GM04504 (cell line): ENCODE results near the gene RCCD1.
"Not testable (repeated sequence)": the region's sequence is repeated elsewhere in the genome, so short reads cannot be mapped to it uniquely, and the experiment has no call there.

Experiments used
- DNase-seq: peaks from one replicate; pipeline ENCODE4 v3.0.0-alpha.2; 2012; ENCODE audit warnings: low read depth

RCCD1 gene

DNA sequence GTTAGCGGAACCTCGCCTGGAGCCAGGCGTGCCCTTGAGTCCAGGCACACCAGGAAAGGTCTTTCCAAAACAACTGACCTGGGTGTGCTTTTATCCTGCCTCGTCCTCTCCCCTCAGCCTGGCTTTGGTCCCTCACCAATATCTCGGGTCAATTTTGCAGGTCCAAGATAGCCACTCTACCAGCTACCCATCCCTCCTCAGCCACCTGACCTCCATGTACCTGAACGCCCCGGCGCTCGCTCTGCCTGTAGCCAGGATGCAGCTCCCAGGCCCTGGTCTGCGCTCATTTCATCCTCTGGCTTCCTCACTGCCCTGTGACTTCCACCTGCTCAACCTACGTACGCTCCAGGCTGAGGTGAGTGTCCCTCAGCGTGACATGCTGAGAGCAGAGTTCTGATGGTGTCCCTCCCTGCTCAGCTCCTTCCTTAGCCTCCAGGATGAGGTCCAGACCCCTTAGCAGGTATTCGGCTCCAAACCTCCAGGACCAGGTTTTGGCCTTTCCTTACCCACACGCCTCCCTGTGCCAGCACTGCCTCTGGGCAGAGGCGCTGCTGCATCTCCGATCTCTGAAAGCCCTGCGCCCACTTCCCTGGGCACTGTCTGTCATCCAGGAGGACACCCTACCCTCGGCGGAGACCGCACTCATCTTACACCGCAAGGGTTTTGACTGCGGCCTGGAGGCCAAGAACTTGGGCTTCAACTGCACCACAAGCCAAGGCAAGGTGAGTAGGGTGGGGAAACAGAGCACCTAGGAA is 36.5 kb upstream of the RCCD1 start:
- DNase-seq = no peak

DNA sequence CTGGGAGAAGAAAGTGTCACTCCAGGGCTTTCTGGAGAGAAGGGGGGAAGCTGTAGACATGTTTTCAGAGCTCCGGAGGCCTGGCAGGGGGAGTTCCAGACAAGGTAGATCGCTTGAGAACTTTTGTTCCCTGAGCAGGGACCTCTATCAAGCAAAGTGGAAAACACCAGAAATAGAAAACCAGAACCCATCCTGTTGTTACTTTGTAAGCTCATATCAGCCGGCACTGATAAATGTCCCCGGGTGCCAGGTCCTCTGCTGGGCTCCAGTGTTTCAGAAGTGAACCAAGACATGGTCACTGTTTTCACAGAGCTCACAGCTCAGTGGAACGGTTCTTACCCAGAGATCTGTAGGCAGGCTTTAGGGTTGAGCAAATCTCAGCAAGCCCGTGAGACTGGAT is 35.8 kb upstream of the RCCD1 start:
- DNase-seq = no peak

DNA sequence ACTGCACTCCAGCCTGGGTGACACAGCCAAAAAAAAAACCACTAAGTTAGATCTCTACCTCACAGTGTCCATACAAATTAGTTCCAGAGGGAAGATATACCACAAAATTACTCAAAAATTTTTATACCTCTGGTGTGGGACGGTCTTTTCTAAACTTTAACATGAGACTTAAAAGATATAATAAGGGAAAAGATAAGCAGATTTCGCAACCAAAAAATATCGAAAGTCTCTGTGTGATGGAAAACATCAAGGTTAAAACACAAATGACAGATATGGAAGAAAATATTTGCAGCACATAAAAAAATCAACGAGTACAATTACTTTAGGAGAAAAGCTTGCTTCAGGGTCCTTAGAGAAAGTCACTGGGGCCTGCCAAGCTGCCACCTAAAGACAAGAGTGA is 32.8 kb upstream of the RCCD1 start:
- no peak for DNase-seq

DNA sequence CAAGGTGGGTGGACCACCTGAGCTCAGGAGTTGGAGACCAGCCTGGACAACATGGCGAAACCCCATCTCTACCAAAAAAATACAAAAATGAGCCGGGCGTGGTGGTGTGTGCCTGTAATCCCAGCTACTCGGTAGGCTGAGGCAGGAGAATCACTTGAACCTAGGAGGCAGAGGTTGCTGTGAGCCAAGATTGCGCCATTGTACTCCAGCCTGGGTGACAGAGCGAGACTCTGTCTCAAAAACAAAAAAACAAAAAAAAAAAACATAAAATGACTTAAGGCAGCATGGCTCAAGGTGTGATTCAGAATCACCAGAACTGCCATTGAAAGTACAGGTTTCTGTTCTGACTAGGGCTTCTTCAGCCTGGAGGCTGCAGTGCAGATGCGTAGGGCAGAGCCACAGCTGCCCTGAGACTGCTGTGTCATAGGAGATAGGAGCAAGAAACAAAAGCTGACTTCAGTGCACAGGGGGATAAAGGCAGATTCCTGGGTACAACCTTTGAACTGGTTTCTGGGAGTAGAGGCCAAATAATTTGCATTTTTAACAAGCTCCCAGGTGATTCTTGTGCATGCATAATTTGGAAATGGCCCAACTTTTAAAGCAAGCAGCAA is 31.9 kb upstream of the RCCD1 start:
- not testable (repeated sequence) for DNase-seq

DNA sequence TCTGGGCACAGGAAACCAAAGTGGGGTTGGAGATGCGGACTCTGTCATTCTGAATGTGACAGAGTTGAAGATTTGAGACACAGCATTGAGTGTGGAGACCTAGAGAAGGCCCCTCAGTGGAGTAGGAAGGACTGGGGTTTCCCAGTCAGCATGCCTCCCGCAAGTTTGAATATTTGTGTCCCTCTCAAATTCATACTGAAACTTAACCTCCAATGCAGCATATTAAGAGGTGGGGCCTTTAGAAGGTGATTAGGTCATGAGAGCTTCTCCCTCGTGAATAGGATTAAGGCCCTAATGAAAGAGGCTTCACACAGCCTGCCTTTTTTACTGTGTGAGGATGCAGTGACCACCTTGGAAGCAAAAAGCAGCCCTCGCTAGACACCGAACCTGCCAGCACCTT is 30.3 kb upstream of the RCCD1 start:
- no peak for DNase-seq

DNA sequence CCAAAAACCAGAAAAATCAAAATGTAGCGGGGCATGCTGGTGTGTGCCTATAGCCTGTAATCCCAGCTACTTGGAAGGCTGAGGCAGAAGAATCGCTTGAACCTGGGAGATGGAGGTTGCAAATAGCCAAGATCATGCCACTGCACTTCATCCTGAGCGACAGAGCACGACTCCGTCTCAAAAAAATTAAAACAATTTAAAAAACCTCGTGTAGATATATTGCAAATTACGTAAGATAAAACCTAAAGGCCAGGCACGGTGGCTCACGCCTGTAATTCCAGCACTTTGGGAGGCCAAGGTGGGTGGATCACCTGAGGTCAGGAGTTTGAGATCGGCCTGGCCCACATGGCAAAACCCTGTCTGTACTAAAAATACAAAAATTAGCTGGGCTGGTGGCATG is 27.9 kb upstream of the RCCD1 start:
- DNase-seq = not testable (repeated sequence)

DNA sequence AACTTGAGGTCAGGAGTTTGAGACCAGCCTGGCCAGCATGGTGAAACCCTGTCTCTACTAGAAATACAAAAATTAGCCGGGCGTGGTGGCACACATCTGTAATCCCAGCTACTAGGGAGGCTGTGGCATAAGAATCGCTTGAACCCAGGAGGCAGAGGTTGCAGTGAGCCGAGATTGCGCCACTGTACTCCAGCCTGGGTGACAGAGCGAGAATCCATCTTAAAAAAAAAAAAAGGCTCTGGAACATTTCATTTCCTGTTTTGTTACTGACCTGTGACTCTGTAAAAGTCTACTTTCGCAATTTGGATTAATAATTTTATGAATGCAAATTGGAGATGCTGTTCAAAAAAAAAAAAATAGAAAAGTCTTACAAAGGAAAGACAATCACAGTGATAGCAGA is 26.6 kb upstream of the RCCD1 start:
- not testable (repeated sequence) for DNase-seq

DNA sequence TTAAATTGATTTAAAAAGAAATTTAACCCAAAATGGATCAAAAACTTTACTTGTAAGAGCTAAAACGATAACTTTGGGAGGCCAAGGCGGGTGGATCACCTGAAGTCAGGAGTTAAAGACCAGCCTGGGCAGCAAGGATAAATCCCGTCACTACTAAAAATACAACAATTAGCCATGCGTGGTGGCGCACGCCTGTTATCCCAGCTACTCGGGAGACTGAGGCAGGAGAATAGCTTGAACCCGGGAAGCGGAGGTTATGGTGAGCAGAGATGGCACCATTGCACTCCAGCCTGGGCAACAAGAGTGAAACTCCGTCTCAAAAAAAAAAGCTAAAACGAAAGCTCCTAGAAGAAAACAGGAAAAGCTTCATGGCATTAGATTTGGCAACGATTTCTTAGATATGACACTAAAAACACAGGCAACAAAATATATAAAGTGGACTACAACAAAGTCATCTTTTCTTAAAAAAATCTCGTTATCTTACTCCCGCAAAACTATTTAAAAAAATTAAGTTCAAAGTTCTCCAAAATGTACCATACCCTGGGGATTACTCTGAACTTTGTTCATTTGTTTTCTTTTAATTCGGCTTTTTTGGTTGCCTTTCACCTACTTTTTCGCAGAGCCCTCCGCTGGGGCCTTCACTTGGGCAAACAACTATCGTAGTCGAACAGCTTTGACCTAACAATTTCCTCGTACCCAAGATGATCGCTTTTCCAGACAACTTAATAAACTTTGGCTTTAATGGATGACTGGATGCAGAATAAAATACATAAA is 25.3 kb upstream of the RCCD1 start:
- DNase-seq = no peak

DNA sequence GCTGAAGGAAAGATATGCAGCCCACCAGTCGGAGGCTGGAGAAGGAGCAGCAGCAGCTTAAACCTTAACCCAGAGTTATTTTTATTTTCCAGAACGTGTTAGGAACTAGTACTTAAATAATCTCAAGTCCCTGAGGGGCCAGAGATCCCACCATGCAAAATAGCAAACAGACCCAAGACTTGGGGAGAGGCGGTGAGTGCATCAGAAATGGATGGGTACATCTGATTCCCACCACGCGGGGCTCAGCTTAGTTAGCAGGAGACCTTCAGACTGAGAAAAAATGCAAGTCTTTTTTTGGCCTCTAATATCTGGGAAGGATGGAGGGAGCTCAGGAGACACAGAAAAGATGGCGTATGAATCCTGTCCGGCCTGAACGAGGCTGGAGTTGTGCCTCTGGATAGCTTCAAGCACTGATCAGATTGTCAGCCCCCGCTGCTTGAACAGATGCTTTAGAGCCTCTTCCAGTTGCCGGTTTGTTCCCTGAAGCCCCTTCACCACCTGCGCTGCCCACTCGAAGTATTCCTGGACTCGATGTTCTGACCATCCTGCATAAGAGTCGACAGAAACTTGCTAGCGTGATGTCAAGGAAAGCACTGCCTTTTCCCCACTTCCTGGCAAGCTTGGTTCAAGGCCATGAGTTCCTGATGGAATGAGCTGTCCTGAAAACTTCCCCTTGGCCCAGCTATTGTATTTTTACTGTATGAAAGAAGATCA is 23.7 kb upstream of the RCCD1 start:
- DNase-seq = no peak

DNA sequence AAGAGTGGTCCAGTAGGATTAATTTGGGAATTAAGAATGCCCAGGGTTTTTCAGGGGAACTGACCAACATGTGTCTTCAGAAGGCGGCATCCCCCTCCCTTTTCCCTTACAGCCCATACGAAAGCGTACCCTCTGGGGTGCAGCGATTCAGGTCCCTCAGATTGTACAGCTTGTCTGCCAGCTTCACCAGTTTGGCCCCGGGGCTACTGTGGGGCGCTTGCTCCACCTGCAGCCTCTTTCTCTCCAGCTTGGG is 23.2 kb upstream of the RCCD1 start:
- DNase-seq = no peak

DNA sequence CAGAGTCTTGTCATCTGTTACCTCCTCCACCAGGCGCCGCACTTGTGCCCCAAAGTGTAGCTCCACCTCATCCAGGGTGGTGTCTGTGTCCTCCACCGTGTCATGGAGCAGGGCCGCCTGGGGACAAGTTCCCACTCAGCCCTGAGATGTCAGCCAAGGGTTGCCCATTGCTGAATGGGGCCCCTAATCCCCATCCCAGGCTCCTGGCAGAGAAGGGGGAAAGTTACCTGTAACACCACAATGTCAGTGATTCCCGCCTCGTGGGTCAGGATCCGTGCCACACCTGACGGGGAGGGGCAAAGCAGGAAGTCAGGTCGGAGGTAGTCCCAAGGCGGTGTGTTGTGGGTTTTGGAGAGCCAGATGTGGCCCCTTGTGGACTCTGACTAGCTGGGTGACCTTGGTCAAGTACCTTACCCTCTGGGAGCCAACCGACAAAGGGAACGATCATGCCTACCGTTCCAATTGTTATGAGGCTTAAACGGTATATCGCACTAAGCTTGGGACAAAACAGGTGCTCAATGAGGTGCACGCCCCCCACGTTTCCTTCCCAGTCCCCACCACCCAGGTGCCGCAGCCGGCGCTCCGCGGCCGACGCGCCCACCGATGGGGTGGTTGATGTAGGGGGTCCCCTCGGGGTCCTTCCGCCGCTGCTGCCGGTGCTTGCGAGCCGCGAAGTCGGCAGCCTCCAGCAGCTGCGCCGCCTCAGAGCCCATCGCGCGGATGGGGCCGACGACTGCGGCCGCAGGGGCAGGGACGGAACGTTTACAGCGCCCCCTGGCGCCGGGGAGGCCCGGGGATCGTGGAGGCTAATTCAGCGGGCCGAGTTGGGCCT is 22.6 kb upstream of the RCCD1 start, which contains the start of gene HDDC3:
Gene HDDC3, minus strand, starts transcription at position 722 of the 832 bp plus-strand sequence. Its CDS starts 9 bp downstream, at position 713.
- no peak for DNase-seq

DNA sequence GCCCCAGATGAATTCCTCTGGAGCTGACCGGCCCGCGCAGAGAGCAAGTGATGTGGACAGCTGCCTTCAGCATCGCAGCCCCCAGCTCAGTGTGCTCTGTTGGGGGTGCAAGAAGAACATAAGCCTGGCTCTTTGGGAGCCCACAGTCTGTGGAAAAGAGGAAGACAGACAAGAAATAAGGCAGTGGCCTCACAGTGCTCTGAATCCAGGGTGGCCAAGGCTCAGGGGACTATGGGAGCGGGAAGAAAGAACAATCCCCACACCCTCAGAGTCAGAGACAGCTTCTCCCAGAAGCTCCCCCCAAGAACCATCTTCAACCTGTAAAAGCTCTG is 22.1 kb upstream of the RCCD1 start:
- no peak for DNase-seq

DNA sequence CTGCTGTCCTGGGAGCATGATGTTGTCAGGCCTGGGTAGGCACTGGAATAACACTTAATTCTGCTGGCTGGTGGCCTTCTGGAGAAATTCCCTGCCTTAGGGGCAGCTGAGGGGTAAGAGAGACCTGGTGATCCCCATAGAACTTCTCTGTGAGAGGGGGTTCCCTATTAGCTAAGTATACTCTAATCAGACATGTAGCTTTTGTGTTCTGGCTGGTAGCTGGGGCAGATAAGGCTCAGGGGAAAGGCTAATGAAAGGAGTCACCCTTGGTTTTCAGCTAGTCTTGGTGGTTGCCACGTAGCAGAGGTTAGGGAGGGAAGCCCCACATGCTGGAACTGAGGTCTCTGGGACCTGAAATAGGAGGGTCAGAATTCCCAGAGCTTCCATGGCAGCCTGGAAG is 21.4 kb upstream of the RCCD1 start:
- DNase-seq = no peak

DNA sequence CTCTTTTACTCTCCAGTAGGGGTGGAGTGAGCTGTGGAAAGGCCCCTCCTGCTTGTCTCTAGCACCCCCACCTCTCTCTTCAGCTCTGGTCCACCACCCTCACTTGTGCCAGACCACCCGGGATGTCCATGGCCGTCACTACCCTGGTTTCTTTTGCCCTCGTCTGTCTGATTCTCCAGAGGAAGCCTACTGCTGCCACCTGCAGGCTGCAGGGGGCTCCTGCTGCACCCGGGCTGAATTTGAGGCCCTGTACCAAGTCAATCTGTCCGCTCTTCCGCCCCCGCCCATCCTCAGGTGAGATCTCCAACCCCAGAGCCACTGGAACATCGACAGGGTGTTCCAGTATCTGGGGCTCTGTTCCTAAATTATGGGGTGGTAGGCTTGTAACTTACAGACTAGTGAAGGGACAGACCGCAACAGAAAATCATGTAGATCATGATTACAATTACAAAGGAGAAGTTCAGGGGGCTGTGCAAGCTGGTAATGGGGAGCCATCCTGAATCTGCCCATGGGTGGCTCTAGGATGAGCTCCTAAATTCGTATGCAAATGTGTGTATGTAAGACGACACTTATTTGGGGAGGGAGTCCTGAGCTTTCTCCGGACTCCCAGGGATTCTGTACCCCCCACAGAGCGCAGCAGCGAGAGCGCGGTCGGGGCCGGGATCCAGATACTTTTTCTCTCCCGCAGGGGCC is 20.3 kb upstream of the RCCD1 start:
- DNase-seq = no peak

DNA sequence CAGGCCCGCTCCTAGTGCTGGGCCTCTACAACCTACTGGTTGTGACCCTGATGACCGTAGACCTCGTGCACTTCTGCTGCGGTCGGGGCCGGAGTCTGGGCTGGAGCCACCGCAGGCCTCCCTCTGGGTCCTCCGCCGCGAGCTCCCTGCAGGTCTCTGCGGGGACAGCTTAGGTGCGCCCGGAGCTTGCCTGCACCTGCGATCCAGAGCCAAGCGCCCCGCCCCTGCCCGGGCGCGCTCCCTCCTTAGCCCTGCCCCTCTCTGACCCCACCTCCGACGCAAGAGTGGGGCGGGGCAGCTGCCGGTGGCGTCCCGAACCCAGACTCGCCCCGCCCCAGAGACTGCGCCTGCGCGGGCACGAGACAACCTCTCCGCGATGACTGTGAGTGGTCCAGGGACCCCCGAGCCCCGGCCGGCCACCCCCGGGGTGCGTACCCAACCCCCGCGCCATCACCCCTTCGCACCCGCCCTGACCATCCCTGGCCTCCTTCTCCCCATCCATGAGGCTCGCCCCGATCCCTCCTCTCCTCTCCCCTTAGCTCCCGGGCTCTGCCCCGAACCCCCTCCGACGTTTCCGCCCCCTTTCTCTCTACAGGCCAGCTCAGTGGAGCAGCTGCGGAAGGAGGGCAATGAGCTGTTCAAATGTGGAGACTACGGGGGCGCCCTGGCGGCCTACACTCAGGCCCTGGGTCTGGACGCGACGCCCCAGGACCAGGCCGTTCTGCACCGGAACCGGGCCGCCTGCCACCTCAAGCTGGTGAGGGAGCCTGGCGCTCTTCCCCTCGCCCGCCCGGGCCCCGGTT is 19.5 kb upstream of the RCCD1 start, which contains the start of gene UNC45A:
Gene UNC45A, plus strand, starts transcription at position 337 of the 803 bp plus-strand sequence. Its CDS starts 40 bp downstream, at position 377.
- DNase-seq = no peak

DNA sequence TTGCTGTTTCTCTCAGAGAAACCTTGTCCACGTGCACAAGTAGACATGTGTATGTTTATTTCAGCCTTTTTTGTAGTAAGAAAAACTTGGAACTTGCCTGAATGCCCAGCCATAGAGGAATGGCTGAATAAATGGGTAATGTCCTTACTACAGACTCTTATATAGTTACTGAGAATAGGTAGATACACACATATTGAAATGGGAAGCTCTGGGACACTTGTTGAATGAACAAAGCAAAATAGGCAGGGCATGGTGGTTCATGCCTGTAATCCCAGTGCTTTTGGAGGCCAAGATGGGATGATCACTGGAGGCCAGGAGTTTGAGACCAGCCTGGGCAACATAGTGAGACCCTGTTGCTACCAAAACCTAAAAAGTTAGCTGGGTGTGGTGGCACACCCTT is 17.9 kb upstream of the RCCD1 start:
- no peak for DNase-seq

DNA sequence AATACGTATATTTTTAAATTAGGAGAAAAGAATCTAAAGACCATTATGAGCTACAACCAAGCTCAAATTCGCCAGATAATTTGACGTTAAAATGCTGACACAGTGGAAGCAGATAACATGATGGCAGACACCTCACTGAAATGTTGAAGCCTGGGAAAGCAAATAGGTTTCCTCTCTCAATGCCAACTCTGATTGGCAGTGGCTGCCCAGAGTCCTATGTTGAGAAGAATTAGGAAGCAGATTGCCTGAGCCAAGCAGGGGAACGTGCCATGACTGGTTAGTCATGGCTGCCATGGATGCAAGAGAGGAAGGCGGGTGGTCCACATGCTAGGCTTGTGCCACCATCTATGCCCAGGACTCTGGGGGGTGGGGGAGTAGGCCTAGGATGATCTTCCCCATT is 16.4 kb upstream of the RCCD1 start:
- no peak for DNase-seq

DNA sequence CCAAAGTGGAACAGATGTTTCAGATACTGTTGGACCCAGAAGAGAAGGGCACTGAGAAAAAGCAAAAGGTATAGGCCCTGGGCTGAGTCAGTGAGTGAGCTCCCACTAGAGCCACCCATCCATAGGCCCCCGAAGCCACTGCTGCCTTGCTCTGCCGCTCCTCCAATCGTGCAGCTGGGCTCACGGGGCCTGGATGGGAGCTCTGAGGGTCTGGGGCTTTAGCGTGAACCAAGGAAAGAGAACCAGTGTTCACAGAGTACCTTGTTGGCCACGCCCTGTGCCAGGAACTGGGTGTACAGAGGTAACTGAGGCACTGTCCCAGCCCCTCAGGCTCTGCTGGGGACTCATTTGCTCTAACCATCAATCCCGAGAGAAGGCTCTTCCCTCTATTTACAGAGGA is 14.9 kb upstream of the RCCD1 start:
- no peak for DNase-seq

DNA sequence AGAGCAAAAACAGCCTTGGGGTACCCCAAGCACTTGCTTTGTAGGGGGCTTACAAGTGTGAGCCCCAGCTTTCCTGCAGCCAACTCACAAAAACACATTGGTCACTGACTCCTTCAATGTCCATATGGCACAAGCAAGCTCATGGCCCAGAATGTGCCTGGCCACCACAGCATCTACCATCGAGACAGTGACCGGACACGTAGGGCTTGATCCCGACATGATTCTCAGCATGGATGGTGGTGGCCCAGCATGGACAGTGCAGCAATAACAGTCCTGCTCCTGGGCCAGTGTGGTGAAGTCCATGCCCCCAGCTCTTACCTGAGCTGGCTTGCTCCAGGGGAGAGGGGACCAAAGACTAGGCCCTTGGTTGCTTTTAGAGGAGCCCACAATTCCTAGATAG is 13.6 kb upstream of the RCCD1 start:
- no peak for DNase-seq

DNA sequence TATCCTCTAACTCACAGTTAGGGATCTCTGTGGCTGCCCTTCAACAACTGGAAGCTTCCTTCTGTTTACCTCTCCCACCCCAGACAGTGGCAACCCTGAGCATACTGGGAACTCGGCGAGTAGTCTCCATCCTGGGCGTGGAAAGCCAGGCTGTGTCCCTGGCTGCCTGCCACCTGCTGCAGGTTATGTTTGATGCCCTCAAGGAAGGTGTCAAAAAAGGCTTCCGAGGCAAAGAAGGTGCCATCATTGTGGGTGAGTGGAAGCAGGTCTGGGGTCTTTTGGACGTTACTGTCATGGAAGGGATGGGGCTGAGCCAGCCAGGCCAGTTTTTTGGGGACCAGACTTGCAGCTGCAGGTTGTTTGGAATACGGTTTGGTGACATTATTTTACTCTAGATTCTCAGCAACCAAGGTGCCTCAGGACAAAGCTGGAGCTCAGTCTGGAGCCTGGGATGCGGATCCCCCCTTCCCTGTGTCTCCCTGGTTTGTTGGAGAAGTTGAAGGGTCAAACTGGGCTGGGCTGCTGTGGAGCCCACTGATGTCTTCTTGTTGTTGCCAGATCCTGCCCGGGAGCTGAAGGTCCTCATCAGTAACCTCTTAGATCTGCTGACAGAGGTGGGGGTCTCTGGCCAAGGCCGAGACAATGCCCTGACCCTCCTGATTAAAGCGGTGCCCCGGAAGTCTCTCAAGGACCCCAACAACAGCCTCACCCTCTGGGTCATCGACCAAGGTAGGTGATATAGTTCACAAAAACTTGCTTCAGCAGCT is 12.1 kb upstream of the RCCD1 start:
- DNase-seq = no peak
